Measurements from ENCODE around the gene HYOU1.
A peak's percentile ranks its signal among the peaks of the same experiment; 100 is the strongest.

The HYOU1 gene

GRCh38 chr11:119012629-119013170 lies 44.3 kb downstream of the HYOU1 start:
- no peak for TF ChIP-seq CTCF (conservative IDR thresholded peaks at IDR 0.05)
- H3K27ac ChIP-seq, result no peak overlapping the region; the same call in 1 of the 2 replicates

- peak overlapping the region; percentile 7; the same call in 1 of the 2 replicates for H3K27ac ChIP-seq
Observed at GRCh38 chr11:119011476-119012053, 45.4 kb downstream of the HYOU1 start.

GRCh38 chr11:119006656-119007055 lies 50.3 kb downstream of the HYOU1 start:
- no peak overlapping the region for H3K27ac ChIP-seq
- TF ChIP-seq CTCF (conservative IDR thresholded peaks at IDR 0.05), result no peak

More at GRCh38 chr11:119011476-119012053, 45.4 kb downstream of the HYOU1 start:
- no peak for TF ChIP-seq CTCF (conservative IDR thresholded peaks at IDR 0.05)

GRCh38 chr11:119000906-119001305 lies 56.1 kb downstream of the HYOU1 start:
- TF ChIP-seq CTCF (conservative IDR thresholded peaks at IDR 0.05), result no peak

GRCh38 chr11:118998822-118999221 lies 58.2 kb downstream of the HYOU1 start:
- H3K27ac ChIP-seq, result peak overlapping the region; percentile 79
- TF ChIP-seq CTCF (conservative IDR thresholded peaks at IDR 0.05), result no peak

More at GRCh38 chr11:119000906-119001305, 56.1 kb downstream of the HYOU1 start:
- H3K27ac ChIP-seq, result no peak overlapping the region

- TF ChIP-seq CTCF (conservative IDR thresholded peaks at IDR 0.05), result no peak
- peak overlapping the region; percentile 79 for H3K27ac ChIP-seq
Observed at GRCh38 chr11:118998388-118998717, 58.7 kb downstream of the HYOU1 start.

GRCh38 chr11:118997627-118998387 lies 59.2 kb downstream of the HYOU1 start, which contains the start of gene CENATAC:
CENATAC (plus strand) TSS chr11:118998138; CDS start chr11:118998198, 60 bp downstream.
- peak within 1 kb of the TSS; percentile 79 for H3K27ac ChIP-seq
- no peak for TF ChIP-seq CTCF (conservative IDR thresholded peaks at IDR 0.05)

Measured in VCaP (cell line).